Vagina (tissue), 2 donors: Measurements from ENCODE around the gene PLEKHG7.
A peak's percentile ranks its signal among the peaks of the same experiment; 100 is the strongest.

Experiments
- POLR2A ChIP-seq, 2 donors: fragments of 450-650 bp; IDR thresholded peaks; one replicate each; pipeline ENCODE4 v1.6.1; 2017; ENCODE audit warnings: antibody characterized with exemption in 2 of 2, mild to moderate bottlenecking in 2 of 2, moderate library complexity in 2 of 2
- POLR2AphosphoS5 ChIP-seq, 2 donors: sonication (generic); formaldehyde crosslinking; IDR thresholded peaks; one replicate each; pipeline ENCODE4 v1.9.0; 2017; ENCODE audit warnings: antibody characterized with exemption in 2 of 2, mild to moderate bottlenecking in 2 of 2, low read depth in 1 of 2; ENCODE audit not compliant: insufficient read depth in 1 of 2
- TF ChIP-seq, protein P1 (sequence below), 3 experiments: fragments of 450-650 bp in 2 of 3; fragments of 200-600 bp in 1 of 3; sonication (generic) in 1 of 3; IDR thresholded peaks; one replicate each; pipeline ENCODE4 v1.5.1; 2017 to 2019; ENCODE audit warnings: antibody characterized with exemption in 3 of 3, mild to moderate bottlenecking in 2 of 3, moderate library complexity in 2 of 3

DNA sequence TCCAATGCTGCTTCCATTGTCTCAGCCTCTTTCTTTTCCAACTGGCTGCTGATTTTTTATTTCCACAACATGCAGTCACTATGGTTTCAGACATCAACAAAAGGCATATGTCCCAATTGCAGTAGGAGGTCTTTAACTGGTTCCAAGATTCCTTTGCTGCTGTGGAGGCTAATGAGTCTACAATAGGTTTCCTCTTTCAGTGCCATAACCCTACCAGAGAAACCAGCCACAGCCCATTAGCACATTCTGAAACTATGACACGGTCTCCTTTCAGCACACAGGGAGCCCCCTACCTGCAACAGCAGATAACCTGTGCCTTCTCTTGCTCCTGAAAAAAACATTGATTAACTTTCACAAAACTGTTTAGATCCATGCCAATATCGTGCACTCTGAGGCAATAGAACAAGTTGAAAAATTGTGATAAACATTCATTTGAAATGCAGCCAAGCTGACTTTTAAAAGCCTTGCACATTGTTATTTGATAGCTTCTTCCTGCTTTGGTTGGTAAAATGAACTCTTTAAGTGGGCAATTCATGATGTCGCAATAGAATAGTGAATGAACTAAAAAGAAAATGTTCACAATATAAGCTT, 32.4 kb downstream of the PLEKHG7 start:
- TF ChIP-seq, protein P1, sequence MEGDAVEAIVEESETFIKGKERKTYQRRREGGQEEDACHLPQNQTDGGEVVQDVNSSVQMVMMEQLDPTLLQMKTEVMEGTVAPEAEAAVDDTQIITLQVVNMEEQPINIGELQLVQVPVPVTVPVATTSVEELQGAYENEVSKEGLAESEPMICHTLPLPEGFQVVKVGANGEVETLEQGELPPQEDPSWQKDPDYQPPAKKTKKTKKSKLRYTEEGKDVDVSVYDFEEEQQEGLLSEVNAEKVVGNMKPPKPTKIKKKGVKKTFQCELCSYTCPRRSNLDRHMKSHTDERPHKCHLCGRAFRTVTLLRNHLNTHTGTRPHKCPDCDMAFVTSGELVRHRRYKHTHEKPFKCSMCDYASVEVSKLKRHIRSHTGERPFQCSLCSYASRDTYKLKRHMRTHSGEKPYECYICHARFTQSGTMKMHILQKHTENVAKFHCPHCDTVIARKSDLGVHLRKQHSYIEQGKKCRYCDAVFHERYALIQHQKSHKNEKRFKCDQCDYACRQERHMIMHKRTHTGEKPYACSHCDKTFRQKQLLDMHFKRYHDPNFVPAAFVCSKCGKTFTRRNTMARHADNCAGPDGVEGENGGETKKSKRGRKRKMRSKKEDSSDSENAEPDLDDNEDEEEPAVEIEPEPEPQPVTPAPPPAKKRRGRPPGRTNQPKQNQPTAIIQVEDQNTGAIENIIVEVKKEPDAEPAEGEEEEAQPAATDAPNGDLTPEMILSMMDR (IDR thresholded peaks at IDR 0.05) = no peak
- TF ChIP-seq POLR2A (IDR thresholded peaks at IDR 0.05) (no peak), POLR2AphosphoS5 (IDR thresholded peaks at IDR 0.05; ENCODE audit: insufficient read depth in 1 of 2, low read depth in 1 of 2) (peak in 1 of 2 donors; percentile 18)
